Mesodermal cell (in vitro differentiated cells): Measurements from ENCODE around the gene NBL1.

Experiments
- H3K27ac ChIP-seq: 2 replicates; pipeline ENCODE4 v1.7.0; 2013; ENCODE audit warnings: mild to moderate bottlenecking, low read depth, low read length, moderate library complexity; ENCODE audit not compliant: severe bottlenecking
- H3K36me3 ChIP-seq: 2 replicates; pipeline ENCODE4 v1.7.1; 2013; ENCODE audit warnings: mild to moderate bottlenecking, low read length, moderate library complexity; ENCODE audit not compliant: control insufficient read depth, insufficient read depth
- H3K4me1 ChIP-seq: one replicate; pipeline ENCODE4 v1.7.1; 2013; ENCODE audit warnings: mild to moderate bottlenecking, low read length; ENCODE audit not compliant: insufficient read depth, control insufficient read depth, poor library complexity, severe bottlenecking
- H3K4me3 ChIP-seq: 2 replicates; pipeline ENCODE4 v1.7.0; 2013; ENCODE audit warnings: low read length, control low read depth, mild to moderate bottlenecking; ENCODE audit not compliant: insufficient read depth, poor library complexity, severe bottlenecking; ENCODE audit errors: extremely low read depth
- H3K9me3 ChIP-seq: 2 replicates; pipeline ENCODE4 v1.7.1; 2013; ENCODE audit warnings: mild to moderate bottlenecking, low read length, moderate library complexity; ENCODE audit not compliant: control insufficient read depth
- WGBS, 2 experiments: methylation state at CpG; one replicate each; pipeline ENCODE4 v1.1.5; 2013; ENCODE audit warnings: missing lambda C conversion rate in 2 of 2; ENCODE audit not compliant: insufficient coverage in 2 of 2; 5-methylcytosine and 5-hydroxymethylcytosine counted together

Gene NBL1

GRCh38 chr1:19685994-19686393 lies 41.9 kb downstream of the NBL1 start:
- no peak overlapping the region for H3K4me3 ChIP-seq
- H3K36me3 ChIP-seq, result no peaks in the 10 kb centered on the region
- 70 to 73% methylated on average over 5 to 9 of the region's 9 CpGs for WGBS, 2 experiments
- H3K9me3 ChIP-seq, result peaks cover 4% of the 10 kb centered on the region
- H3K27ac ChIP-seq, result no peak overlapping the region
- no peaks in the 10 kb centered on the region for H3K4me1 ChIP-seq

GRCh38 chr1:19687414-19687813 lies 43.3 kb downstream of the NBL1 start:
- Histone ChIP-seq H3K4me3 (no peak overlapping the region), H3K27ac (no peak overlapping the region), H3K4me1 (no peaks in the 10 kb centered on the region), H3K36me3 (no peaks in the 10 kb centered on the region), H3K9me3 (peaks cover 4% of the 10 kb centered on the region)
- WGBS, 2 experiments, result 80% methylated on average over 1 of the region's 1 CpG; no CpG with 5 or more reads in 1 of the 2 experiments

GRCh38 chr1:19688041-19688842 lies 44.1 kb downstream of the NBL1 start:
- Histone ChIP-seq H3K36me3 (no peaks in the 10 kb centered on the region), H3K4me1 (no peaks in the 10 kb centered on the region), H3K4me3 (no peak overlapping the region), H3K9me3 (peaks cover 4% of the 10 kb centered on the region), H3K27ac (no peak overlapping the region)
- 89 to 93% methylated on average over 17 to 18 of the region's 19 CpGs for WGBS, 2 experiments

DNA sequence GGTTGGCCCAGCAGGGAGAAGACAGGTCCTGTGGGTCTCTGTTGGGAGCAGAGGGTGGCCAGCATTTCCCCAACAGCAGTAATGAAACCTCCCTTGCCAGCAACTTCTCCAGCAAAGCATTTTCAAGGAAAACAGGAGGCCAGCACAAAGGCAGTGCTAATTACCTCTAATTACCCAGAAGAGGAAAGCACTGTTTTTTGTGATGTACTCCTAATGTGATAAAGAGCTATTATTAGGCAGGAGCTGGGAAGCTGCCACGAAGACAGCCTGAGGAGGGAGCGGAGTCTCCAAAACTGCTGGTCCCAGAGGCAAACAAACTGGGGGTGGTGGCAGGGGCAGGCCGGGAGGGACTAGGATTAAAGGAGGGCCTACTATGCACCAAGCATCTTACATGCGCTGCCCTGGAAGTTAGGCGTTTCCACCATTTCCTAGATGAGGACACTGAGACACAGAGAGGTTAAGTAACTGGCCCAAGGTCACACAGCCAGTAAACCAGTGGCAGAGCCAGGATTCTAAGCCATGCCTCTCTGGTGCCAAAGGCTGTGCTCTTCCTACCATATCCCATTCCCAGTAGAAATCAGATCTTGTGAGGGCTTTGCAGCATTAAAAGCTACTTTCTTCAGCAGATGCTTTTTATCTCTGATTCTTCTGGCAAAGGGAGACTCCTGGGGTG lies 45.1 kb downstream of the NBL1 start:
- WGBS, 2 experiments, result 56 to 70% methylated on average over 4 to 5 of the region's 5 CpGs
- no peak overlapping the region for H3K4me3 ChIP-seq
- peaks cover 4% of the 10 kb centered on the region for H3K9me3 ChIP-seq
- H3K27ac ChIP-seq, result no peak overlapping the region
- no peaks in the 10 kb centered on the region for H3K36me3 ChIP-seq
- no peaks in the 10 kb centered on the region for H3K4me1 ChIP-seq

DNA sequence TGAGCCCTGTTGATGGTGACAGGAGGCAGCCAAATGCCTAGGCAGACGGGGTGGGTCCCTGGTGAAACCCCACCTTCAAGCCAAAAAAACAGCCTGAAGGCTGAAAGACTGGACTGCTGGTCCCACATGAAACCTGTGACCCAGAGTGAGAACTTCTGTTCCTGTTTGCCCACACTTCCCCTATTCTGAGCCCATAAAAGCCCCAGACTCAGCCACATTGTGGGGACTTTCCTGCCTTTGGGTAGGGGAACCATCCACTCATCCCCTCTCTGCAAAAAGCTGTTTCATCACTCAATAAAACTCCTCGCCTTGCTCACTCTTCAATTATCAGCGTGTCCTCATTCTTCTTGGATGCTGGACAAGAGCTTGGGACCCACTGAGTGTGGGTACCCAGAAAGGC lies 45.7 kb downstream of the NBL1 start:
- no peak overlapping the region for H3K4me3 ChIP-seq
- no peak overlapping the region for H3K27ac ChIP-seq
- no peaks in the 10 kb centered on the region for H3K4me1 ChIP-seq
- no peaks in the 10 kb centered on the region for H3K36me3 ChIP-seq
- peaks cover 4% of the 10 kb centered on the region for H3K9me3 ChIP-seq
- whole genome bisulfite sequencing, 2 experiments, result 90 to 92% methylated on average over 2 to 3 of the region's 3 CpGs

- no peaks in the 10 kb centered on the region for H3K4me1 ChIP-seq
- H3K27ac ChIP-seq, result no peak overlapping the region
- WGBS, 2 experiments, result 82 to 88% methylated on average over 6 to 7 of the region's 7 CpGs
- H3K36me3 ChIP-seq, result no peaks in the 10 kb centered on the region
- peaks cover 4% of the 10 kb centered on the region for H3K9me3 ChIP-seq
- no peak overlapping the region for H3K4me3 ChIP-seq
Observed at GRCh38 chr1:19690342-19690741, 46.2 kb downstream of the NBL1 start.

GRCh38 chr1:19694298-19694697 lies 50.2 kb downstream of the NBL1 start:
- Histone ChIP-seq H3K9me3 (peaks cover 4% of the 10 kb centered on the region), H3K4me1 (no peaks in the 10 kb centered on the region), H3K36me3 (no peaks in the 10 kb centered on the region), H3K27ac (no peak overlapping the region), H3K4me3 (no peak overlapping the region)
- WGBS, 2 experiments, result 84 to 87% methylated on average over 14 of the region's 14 CpGs

DNA sequence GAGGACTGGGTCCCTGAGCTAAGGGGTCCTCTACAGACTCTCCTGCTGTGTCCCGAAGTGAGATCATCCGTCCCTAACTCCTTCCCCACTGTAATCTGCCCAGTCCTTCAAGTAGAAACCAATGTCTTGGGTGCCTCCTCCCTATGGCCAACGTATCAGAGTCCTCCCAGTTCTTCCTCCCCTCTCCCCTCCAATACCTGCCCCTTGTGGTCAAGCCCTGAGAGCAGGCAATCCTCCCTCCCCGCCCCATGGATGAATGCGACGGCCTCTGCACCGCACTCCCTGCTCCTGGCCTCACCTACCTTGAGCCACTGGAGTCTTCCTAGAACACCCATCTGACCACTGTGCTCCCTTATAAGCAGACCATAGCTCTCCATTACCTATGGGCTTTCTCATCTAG lies 51.7 kb downstream of the NBL1 start:
- no peak overlapping the region for H3K27ac ChIP-seq
- H3K4me3 ChIP-seq, result no peak overlapping the region
- no peaks in the 10 kb centered on the region for H3K36me3 ChIP-seq
- H3K4me1 ChIP-seq, result no peaks in the 10 kb centered on the region
- WGBS, 2 experiments, result 87 to 94% methylated on average over 6 to 7 of the region's 7 CpGs
- H3K9me3 ChIP-seq, result no peaks in the 10 kb centered on the region

DNA sequence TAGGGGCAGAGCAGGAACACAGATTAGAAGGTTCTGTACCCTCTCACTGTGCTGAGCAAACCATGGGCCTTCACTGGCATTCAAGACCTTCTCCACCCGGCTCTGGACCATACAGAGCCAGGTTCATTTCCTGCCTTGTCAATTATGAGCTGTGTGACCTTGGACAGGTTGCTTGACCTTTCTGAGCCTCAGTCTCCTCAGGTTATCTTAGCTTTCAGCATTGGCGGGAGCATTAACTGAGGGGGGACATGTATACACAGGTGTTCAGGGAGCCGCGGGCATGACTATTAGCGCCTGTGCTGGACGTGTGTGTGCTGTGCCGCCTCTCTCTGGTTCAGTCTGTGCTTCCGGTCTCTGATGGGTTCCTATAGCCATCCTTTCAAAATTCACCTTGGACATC lies 52.7 kb downstream of the NBL1 start:
- 83 to 96% methylated on average over 8 of the region's 8 CpGs for WGBS, 2 experiments
- Histone ChIP-seq H3K9me3 (no peaks in the 10 kb centered on the region), H3K36me3 (no peaks in the 10 kb centered on the region), H3K4me1 (no peaks in the 10 kb centered on the region), H3K27ac (no peak overlapping the region), H3K4me3 (no peak overlapping the region)

DNA sequence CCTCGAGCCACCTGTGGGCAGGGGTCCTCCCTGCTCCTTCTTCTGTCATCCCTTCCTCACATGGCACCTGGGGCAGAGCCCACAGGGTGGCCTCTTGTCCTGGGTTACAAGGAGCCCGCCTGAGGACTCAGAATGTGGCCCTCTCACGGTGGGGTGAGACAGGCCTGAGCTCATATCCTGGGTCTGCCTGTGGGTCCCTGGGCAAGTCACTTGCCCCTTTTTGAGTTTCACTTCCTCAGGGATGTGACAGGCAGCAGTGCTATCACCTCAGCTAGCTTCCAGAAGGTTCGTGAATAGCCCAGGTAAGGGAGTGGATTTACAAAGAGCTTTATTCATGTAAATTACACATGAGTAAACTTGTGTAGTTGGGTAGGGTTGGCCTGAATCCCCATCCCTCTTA lies 54.1 kb downstream of the NBL1 start:
- no peaks in the 10 kb centered on the region for H3K4me1 ChIP-seq
- H3K9me3 ChIP-seq, result no peaks in the 10 kb centered on the region
- WGBS, 2 experiments, result 80 to 92% methylated on average over 3 of the region's 4 CpGs
- no peak overlapping the region for H3K27ac ChIP-seq
- H3K36me3 ChIP-seq, result no peaks in the 10 kb centered on the region
- no peak overlapping the region for H3K4me3 ChIP-seq
